Islet precursor cell (in vitro differentiated cells): ENCODE measurements around the gene BBX.

ENCODE experiments used
- DNase-seq: peaks from one replicate; pipeline ENCODE4 v3.0.0-alpha.2; 2018

BBX gene

DNA sequence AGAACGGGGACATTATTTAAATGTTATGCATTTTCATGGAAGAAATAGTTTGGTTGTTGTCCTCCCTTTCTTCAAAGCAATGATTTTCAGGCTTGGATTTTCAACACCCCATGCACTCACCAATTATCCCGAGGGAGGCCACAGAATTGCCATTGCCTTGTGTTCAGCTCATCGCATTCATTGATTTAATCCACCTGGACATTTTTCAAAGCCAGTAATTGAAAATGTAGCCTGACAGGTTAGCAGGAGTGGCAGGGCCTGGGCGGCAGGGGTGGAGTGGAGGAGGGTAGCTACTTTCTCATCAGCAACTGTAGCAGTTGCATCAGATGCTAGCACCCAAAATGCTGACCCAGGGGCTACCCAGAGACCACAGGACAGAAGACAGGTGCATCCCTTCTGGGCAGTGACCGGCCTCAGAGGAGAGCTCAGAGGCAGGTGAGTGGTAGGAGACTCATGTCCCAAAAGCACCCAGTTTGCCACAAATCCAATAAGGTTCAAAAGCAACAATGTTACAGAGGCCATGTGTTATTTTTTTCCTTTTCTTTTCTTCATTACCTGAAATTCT, 325.7 kb downstream of the BBX start:
- DNase-seq, result no peak

- no peak for DNase-seq
Measured at GRCh38 chr3:107850681-107851080, 327.9 kb downstream of the BBX start.

- DNase-seq, result no peak
Measured at GRCh38 chr3:107853821-107854220, 331.1 kb downstream of the BBX start.

DNA sequence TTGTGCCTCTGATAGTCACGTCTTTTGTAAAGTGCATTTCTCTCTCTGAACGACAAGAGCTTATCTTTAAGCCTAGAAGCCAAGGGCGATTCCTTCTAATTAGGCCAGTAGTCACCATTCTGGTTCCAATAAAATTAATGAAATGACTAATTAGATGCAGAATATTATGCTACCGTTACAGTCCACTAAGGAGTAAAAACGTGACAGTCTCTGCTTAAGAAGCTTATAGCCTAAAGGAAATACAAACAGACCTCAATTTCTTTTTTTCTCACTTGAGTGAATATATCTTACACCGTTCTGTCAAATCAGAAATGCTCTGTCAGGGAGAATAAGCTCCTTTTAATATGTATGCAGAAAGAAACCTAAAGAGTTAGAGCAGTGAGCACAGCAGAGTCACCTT, 332.0 kb downstream of the BBX start:
- no peak for DNase-seq

GRCh38 chr3:107855710-107856109, 332.9 kb downstream of the BBX start:
- DNase-seq, result peak; percentile 62

DNA sequence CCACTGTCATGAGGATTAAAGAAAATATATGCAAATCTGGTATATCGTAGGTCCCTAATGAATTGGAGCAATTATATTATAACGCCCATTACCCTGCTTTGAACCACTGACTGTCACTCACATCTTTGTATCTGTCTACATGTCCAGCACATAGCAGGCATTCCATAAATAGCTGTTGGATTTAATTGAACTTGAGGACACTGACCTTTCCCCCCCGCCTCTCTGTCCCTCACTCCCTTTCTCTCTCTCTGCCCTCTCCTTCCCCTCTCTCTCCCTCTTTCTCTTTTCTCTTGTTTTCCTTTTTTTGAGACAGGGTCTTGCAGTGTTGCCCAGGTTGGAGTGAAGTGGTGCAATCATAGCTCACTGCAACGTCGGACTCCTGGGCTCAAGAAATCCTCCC, 335.1 kb downstream of the BBX start:
- no peak for DNase-seq

DNA sequence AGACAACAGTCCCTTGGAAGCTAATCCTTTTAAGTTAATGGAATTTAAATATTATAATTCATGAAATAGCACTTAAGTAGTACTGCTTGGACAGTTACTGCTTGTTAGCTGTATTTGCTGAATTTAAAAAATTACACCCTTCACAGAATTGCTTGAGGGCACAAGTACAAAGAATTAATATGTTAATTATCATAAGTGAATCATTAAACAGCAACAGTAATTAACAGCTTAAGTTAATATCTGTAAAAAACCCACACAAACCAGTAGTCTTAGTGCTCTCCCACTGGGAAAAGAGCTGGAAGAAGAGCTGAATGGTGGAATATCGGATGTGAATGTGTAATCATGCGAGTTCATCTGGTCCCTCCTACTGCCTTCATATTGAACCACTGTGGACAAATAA, 336.1 kb downstream of the BBX start:
- DNase-seq, result no peak
